Fibroblast of the conjunctiva (primary cell): ENCODE results near the gene FARP2.

Experiments used
- DNase-seq: peaks from one replicate; pipeline ENCODE4 v3.0.0-alpha.2; 2010; ENCODE audit warnings: low read depth

The FARP2 gene

DNA sequence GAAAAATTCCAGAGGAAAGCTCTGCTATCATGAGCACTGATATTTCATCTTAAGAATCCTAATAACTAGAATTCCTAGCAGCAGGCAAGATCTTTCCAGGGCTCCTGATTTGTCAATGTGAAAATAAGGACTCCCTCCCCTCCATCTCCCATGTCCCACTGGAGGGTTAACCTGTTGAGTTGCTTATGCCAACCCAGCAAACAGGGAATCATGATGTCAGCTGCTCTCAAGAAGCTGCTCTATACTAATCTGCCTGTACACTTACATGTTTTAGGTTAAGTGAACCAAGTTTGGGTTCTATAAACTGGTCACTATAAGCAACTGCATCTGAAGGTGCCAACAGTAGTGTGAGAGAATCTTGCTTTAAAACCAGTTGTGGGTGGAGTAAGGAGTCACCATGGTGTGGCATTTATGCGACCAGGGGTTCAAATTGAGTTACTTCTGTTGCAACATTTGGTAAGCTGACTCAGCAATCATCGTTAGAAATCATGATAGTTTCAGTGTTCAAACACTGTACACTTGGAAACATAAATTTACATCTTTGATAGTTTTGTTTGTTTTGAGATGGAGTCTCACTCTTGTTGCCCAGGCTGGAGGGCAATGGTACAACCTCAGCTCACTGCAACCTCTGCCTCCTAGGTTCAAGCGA lies 98.9 kb downstream of the FARP2 start:
- DNase-seq = no peak

DNA sequence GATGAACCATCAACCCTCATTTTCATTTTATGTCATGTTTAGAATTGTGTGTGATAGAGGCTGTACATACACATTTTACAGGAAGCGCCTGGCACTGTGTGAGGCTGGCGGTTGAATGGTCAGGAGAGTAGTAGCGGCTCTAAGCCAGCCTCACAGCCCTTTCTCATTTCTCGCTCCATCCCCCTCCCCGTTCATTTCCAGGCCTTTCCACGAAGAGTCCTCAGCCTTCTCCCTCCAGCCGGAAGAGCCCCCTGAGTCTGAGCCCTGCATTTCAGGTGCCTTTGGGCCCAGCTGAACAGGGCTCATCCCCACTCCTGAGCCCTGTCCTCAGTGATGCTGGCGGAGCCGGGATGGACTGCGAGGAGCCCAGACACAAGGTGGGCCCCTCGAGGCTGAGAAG lies 100.5 kb downstream of the FARP2 start:
- DNase-seq = no peak

DNA sequence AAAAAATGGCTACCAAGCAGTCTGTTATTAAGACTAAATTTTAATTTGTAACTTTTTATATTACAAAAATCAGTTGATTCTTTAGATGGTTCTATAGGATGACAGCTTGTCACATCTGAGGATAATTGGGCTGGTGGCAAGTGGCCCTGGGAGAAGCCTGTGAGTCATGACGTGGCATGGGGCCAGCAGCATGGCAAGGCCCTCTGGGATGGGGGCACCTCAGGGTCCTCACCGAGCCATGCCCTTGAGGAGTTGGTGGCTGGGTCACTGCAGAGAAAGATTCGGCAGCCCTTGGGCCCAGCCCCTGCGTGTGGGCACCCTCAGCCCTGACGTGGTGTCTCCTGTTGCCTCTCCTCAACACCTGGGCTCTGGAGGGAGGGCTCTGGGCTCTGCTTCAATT lies 102.6 kb downstream of the FARP2 start:
- no peak for DNase-seq

DNA sequence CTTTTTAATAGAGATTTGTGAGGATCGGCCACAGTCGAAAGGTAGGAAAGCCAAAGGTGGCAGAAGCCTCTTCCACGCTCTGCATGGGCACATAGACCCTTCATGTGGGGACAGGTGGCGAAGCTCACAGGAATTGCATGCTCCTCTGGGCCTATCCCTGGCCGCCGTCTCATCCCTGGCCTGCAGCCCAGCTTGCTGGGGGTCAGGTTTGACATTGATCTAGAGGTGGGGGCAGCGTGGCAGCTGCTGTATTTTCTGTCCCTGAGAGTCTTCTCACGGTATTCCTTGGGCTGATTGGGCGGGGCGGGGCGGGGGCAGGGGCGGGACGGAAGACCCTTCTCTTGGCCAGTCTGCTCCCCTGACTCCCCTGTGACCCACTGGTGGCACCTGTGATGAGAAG lies 103.4 kb downstream of the FARP2 start:
- no peak for DNase-seq

DNA sequence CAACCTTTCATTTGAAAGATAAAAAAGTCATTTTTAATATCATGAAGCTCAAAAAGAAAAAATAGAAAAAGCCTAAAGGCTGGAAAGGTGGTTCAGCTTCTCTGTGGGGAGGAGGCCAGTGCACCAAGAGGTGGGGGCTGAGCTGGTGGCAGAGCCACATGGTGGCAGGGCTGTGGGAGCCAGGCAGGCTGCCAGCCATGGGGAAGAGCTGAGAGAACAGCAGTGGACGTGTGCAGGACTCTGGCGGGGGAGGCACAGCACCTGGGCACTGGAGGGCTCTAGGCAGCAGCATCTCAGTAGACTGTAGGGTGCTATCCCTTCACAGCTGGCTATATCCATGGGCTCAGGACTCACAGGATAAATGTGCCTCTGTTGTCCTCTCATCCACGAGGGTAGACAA lies 104.5 kb downstream of the FARP2 start:
- DNase-seq = no peak

DNA sequence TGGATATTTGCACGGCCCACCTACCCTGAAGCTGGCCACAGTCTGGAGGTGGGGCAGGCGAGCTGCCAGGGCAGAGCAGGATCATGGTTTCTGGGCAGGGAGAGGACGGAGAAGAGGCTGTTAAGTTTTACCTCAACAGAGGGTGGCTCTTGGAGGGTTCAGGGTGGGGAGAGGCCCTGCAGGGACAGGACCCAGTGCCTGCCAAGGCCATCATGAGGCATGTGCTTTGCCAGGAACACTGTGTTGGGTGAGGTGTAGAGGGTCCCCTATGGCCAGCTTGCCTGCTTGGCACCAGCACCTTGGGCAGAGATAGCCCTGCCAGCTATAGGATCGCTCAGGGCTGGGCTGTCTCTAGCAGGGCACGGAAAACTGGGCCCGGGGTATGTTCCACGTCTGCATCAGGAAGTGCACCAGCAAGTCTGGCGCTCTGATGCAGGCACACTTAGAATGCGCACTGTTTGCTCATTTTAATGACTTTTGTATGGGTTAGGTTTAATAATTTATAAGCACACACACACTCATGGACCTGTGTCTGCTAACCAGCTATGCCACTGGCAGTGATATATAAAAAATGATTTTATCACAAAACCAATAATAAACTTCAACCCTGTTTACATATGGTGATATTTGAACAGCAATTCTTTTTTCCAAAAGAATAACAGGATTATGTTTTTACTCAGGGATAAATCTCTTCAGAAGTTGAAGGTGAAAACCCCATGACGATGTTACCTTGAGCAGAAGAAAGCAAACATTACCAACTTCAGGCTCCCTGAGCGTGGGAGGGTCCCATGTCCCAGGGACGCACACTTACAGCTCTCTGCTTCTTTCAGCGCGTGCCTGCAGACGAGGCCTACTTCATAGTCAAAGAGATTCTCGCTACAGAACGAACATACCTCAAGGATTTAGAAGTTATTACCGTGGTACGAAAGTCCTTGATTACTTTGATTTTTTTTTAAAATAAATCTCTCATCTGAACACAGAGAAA lies 105.9 kb downstream of the FARP2 start:
- DNase-seq = no peak

DNA sequence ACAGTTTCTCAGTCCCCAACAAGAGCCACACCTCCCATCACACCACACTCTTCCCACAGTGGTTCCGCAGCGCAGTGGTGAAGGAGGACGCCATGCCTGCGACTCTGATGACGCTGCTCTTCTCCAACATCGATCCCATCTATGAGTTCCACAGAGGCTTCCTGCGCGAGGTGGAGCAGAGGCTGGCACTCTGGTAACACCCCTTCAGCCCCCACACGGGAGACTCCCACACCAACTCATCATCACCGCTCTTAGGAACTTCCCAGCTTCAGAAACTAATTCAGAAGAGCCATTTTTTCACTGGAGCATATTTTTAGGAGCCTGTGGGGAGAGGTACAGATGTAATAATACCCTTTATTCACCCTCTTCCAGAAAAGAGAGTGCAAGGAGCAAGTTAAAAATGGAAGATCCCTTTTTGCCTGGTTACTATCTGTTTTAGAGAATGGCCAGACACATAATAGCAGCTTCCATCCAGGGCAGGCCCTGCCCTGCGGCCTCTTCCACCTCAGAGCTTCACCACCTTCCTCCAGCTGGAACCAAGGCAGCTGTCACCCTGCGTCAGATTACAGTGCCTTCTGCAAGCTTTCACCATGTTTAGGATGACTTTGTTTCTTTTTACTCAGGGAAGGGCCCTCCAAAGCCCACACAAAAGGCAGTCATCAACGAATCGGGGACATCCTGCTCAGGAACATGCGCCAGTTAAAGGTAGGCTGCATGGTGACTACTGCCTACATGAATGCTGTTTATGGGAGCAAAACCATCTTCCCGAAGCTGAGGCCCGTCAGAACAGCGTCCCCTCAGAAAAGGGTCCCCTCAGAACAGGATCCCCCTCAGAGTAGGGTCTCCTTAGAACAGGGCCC lies 107.4 kb downstream of the FARP2 start:
- DNase-seq = no peak

DNA sequence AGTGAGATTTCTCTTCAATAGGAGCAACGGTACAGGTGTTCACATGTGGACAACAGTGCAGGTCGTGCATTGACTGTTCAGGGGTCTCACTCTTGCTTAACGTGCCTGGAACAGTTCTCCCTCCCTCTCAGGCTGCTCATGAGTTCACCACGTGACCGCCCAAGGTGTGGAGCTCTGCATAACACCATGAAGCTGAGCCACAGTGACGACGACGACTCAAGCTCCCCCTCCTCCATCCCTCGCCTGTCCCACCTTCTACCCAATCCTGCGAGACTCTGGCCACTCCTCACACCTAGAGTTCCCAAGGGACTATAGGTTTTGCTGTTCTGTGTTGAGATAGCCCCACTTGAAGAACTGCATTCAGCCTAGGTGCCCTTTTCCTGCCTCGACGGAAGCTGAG lies 109.5 kb downstream of the FARP2 start:
- DNase-seq = no peak

DNA sequence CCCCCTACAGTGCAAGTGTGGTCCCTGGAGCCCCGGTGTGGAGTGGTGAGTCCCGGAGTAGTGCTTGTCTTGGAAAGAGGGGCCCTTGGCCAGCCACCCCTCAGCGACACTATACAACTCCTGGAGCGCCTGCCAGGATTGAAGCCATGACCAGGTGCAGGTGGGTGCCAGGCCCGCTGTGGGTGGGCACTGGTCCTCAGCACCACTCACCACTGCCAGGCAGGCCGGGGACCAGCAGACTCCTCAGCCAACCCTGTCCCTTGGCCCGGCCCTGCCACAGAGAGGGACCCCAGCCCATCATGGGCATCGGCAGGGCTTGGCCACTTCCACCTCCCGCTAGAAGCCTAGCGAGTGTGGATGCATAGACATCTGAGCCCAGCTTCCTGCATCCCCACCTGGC lies 110.1 kb downstream of the FARP2 start:
- DNase-seq = no peak

DNA sequence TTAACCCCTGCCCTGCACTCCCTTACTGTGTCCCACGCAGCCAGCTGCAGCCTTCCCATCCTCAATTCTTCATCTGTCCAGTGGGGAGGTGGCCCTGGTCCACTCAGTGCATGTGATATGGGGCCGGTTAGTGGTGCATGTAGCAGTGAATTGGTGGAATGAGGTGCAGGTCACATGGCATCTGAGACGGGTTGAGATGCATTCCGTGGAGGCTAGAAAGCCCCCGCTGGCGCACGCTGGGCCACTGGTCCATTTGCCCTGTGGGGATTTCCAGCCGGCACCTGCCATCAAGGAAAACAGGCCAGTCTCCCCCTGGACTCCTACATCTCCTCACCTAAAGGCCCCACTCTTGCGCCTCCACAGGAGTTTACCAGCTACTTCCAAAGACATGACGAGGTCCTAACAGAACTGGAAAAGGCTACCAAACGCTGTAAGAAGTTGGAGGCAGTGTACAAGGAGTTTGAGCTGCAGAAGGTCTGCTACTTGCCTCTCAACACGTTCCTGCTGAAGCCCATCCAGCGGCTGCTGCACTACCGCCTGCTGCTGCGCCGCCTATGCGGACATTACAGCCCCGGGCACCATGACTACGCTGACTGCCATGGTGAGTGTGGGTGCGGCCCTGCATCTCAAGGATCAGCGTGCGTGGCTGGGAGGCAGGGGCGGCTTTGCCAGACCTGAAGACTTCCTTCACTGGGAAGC lies 111.8 kb downstream of the FARP2 start:
- DNase-seq = no peak

DNA sequence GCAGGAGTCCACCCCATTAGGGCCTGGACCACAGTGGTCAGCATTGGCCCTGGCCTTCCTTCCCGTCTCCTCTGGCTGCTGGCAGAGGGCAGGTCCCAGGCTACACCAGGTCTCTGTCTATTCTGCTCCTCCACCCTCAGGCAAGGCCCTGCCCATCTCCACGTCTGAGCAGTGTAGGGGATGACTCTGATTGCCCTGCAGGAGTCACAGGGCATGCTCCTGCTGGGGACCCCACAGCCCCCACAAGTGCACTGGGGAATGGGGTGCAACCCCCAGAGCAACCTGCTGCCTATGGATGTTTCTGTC lies 112.3 kb downstream of the FARP2 start:
- no peak for DNase-seq

DNA sequence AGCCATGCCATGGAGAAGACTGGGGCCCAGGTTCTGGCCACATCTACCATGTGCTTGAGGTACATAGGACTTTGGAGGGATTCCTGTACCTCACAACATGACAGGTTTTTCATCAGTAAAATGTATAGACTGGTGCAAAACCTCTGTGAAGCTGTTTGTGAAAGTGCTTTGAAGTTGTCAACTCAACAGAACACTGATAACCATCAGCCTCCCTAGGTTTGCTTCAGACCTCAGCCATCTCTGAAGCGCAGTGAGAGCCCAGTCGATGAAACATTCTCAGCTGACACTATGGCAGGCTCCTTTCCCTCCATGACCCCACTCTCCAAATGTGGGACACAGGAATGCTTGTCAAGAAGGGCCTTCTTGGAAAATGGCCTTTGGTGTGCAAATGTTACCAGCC lies 113.7 kb downstream of the FARP2 start:
- DNase-seq = no peak

DNA sequence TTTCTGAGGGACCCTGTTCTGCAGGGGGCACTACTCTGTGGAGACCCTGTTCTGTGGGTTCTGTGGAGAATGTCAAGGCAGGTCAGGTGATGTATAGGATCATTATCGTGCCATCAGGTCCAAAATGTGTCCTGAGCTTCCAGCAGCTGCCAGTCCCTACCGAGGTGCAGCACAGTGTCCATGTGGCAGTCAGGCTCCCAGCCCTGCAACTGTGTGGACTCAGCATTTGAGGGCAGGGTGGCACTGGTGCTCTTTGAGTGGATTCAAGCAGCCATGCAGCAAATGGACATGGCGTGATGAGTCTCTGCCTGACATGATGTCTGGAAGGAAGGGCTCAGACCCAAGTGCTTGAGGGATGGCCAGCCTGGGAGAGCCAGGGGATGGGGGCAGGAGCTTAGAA lies 117.3 kb downstream of the FARP2 start:
- DNase-seq = no peak

DNA sequence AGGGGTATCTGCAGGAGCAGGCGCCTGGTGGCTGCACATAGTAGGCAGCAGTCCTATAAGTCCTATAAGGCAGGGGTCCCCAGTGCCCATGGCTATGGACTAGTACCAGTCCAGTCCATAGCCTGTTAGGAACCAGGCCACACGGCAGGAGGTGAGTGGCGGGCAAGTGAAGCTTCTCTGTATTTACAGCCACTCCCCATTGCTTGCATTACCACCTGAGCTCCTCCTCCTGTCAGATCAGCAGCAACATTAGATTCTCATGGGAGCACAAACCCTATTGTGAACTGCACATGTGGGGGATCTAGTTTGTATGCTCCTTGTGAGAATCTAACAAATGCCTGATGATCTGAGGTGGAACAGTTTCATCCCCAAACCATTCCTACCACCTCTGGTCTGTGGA lies 119.2 kb downstream of the FARP2 start:
- no peak for DNase-seq

DNA sequence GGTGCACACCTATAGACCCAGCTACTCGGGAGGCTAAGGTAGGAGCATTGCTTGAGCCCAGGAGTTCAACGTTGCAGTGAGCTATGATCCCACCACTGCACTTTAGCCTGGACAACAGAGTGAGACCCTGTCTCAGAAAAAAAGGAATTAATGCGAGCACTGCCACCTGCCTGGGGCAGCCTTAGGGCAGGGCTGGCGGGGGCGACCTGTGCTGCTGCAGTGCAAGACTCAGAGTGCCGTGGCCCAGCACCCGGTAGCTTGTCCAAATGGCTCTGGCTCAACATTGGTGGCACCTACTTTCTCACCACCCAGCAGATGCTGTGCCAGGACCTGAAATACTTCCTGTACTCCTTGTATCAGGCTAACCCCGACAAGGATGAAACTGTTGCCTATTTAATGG lies 122.1 kb downstream of the FARP2 start:
- no peak for DNase-seq

DNA sequence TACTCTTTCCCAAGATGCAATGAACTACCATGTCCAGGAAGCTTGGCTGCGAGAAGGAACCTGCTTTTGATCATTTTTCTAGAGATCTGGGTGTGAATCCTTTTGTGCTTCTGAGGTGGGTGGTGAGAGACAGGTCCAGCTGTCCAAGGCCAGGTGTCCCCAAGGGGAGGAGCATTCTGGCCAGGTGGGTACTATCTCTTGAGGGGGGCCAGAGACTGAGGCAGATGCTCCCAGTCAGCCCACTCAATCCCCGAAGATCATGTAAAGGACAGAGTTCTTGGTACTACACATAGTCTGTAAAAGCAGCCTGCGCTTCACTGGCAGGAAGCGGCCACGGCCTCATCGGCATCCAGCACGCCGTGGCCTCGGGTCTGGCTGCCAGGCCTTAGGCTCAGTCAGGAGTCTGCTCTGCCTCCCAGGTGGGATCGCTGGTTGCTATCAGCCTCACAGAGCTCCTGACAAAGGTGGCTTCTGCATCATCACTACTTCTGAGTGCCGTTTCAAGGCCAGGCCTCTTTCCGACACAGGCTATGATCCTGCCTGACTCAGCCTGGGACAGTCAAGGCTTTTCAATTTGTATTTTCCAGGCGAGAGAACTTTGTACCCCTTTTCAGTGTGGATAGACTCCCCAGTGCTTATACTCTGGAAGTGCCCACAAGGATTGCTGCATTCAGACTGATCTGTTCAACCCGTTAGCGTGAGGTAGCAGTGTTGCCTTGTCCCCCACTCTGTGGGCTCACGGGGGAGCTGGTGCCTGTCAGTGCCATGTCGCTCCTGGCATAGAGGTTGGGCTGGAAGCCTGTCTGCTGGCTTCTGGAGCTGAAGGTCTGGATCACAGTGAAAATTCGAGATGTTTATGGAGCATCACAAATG lies 123.2 kb downstream of the FARP2 start:
- DNase-seq = no peak

DNA sequence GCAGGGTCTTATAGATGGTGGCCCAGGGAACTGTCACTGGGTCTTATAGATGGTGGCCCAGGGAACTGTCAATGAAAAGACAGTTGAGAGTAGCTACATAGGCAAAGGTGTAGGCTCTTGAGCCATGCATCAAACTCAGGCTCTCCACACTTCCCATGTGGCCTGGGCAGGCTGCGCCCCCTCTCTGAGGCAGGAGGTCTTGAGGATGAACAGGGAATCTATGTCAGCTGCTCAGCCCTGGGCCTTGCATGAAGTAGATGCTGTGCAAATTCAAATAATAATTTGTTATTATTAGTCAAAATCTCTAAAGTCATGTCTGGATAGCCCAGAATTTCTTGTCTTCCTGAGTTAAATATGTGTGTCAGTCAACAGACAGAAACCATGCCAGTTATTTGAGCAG lies 125.6 kb downstream of the FARP2 start:
- no peak for DNase-seq

DNA sequence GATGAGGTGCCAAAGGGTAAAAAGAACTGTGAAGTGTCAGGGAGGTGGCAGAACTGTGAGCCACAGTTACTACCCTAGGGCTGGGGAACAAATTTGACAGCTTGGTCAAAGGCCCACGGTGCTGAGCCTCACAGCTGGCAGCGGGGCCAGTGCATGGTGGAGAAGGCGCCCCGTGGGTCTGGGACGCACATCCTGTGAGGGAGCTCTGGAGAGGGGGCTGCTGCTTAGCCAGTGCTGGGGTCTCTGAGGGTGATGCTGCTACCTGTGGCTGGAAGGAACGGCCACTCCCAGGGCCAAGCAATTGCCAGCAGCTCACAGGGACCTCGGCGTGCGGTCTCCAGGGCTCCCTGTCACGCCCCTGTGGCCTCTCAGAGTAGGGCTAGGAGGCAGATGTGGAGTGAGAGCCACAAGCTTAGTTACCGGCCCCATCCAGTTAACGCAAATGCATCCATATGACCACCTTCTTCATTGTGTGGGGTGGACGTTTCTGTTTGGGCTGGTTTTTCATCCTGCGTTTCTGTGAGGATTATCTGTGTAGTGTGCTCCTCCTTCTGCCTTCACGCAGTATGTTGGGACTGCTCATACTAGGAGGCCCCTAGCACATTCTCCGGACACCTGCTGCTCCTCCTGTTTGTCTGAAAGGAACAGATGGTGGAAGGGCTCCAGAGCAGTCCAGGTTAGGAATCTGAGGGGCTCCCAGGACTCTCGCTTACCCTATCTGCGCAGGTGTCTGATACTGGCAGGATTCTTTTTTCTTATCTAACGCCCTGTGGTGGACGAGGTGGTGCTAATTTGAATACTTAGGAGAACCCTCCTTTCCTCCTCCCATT lies 126.3 kb downstream of the FARP2 start:
- DNase-seq = no peak

DNA sequence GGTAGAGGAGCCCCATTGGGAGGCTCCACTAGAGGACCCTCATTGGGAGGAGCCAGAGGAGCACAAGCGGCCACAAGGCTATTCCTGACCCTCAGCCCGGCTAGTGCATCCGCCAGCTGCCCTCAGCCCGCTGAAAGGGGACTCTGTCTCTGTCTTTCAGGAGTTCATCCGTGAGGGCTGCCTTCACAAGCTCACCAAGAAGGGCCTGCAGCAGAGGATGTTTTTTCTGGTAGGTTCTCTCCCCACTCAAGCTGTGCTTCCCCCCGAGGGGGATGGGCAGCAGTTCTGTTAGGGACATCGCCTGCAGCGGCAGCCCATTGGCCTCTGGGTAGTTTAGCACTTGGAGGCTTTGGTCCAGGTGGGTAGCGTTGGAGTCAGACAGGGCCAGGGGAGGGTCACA lies 127.2 kb downstream of the FARP2 start:
- DNase-seq = no peak

DNA sequence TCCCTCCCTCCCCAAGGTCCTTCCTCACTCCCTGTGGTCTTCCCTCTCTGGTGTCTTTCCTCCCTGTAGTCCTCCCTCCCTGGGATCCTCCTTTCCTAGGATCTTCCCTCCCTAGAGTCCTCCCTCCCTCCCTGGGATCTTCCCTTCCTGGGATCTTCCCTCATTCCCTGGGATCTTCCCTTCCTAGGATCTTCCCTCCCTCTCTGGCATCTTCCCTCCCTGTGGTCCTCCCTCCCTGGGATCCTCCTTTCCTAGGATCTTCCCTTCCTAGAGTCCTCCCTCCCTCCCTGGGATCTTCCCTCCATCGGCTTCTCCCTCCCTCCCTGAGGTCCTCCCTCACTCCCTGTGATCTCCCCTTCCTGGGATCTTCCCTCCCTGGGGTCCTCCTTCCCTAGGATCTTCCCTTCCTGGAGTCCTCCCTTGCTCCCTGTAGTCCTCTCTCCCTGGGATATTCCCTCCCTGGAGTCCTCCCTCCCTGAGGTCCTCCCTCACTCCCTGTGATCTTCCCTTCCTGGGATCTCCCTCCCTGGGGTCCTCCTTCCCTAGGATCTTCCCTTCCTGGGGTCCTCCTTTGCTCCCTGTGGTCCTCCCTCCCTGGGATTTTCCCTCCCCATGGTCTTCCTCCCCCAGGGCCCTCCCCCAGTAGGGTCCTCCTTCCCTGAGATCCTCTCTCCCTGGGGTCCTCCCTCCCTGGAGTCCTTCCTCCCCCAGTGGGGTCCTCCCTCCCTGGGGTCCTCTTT lies 129.3 kb downstream of the FARP2 start:
- DNase-seq = no peak
